Gastrocnemius medialis (tissue), 4 donors: ENCODE results near the gene RNF167. TPM values are rescaled to one million over a fixed set of nuclear protein-coding genes. Genes with fewer than 3 reads are reported as not detected.
A peak's percentile ranks its signal among the peaks of the same experiment; 100 is the strongest.

Experiments
- ATAC-seq, 2 donors: fragments of 150-250 bp; one replicate each; pipeline ENCODE4 v1.9.1; 2016
- DNase-seq, 2 donors: peaks; one replicate each; pipeline ENCODE4 v3.0.0-alpha.2; 2019
- H3K27ac ChIP-seq, 4 donors: fragments of 200-600 bp; sonication (generic); 1 replicate in 1 of 4; 2 replicates in 3 of 4; pipeline ENCODE4 v1.5.1; 2016 to 2018; ENCODE audit warnings: mild to moderate bottlenecking in 2 of 4, moderate library complexity in 1 of 4
- H3K27me3 ChIP-seq, 3 donors: fragments of 200-600 bp; sonication (generic) in 2 of 3; 1 replicate in 1 of 3; 2 replicates in 2 of 3; pipeline versions ENCODE4 v1.5.1 to v1.6.0; 2016 to 2019; ENCODE audit warnings: mild to moderate bottlenecking in 1 of 3, moderate library complexity in 1 of 3
- H3K36me3 ChIP-seq, 2 donors: fragments of 200-600 bp; sonication (generic) in 1 of 2; one replicate each; pipeline ENCODE4 v1.5.1; 2017 to 2018
- H3K4me1 ChIP-seq, 2 donors: fragments of 200-600 bp; sonication (generic) in 1 of 2; one replicate each; pipeline ENCODE4 v1.5.1; 2016 to 2017; ENCODE audit warnings: mild to moderate bottlenecking in 2 of 2
- H3K4me3 ChIP-seq, 4 donors: fragments of 200-600 bp; sonication (generic) in 3 of 4; 1 replicate in 1 of 4; 2 replicates in 3 of 4; pipeline ENCODE4 v1.5.1; 2016 to 2019; ENCODE audit warnings: mild to moderate bottlenecking in 2 of 4
- H3K9me3 ChIP-seq, 3 donors: fragments of 200-600 bp; sonication (generic) in 2 of 3; 1 replicate in 1 of 3; 2 replicates in 2 of 3; pipeline ENCODE4 v1.5.1; 2016 to 2019
- CTCF ChIP-seq, 5 experiments: fragments of 450-650 bp in 3 of 5; fragments of 200-600 bp in 2 of 5; sonication (generic) in 2 of 5; IDR thresholded peaks in 4 of 5; conservative IDR thresholded peaks in 1 of 5; 1 replicate in 4 of 5; 2 replicates in 1 of 5; pipeline ENCODE4 v1.5.1; 2016 to 2019; ENCODE audit warnings: antibody characterized with exemption in 5 of 5, mild to moderate bottlenecking in 3 of 5, moderate library complexity in 3 of 5
- POLR2A ChIP-seq, 2 donors: fragments of 450-650 bp; IDR thresholded peaks; one replicate each; pipeline ENCODE4 v1.6.1; 2017; ENCODE audit warnings: antibody characterized with exemption in 2 of 2, mild to moderate bottlenecking in 2 of 2, moderate library complexity in 2 of 2
- in situ Hi-C, 4 donors: fragments of 200-750 bp; cut with MboI; loops; one replicate each; pipeline versions ENCODE4 v1.15.0 to v1.8.0; 2017; ENCODE audit warnings: low sequenced_read_pairs in 4 of 4
- intact Hi-C: fragments of 100-400 bp; cut with DNase I; formaldehyde crosslinking; loops from one replicate; pipeline ENCODE4 v1.15.1; 2023; ENCODE audit warnings: low total_unique reads
- total RNA-seq, 4 donors: library from RNA; depleted of rRNA; stranded (reverse); fragments of >200 nt; gene quantifications; one replicate each; pipeline versions ENCODE4 v1.1.0 to v1.2.3, GENCODE V29; 2016

Gene RNF167
- total RNA-seq, 4 donors from 2014 or later, result 51.2 to 99.5 (median 75.2) TPM

- H3K4me3 ChIP-seq, result peak overlapping the region; percentile 68 to 87 (median 75)
- peak overlapping the region; percentile 88 to 94 (median 92) for H3K27ac ChIP-seq
- no peaks in the 10 kb centered on the region for H3K9me3 ChIP-seq
- peaks cover 0 to 36% of the 10 kb centered on the region in 2 donors for H3K36me3 ChIP-seq
- in situ Hi-C loops (no loop called here), intact Hi-C loops (no loop called here)
- no peak for TF ChIP-seq POLR2A (IDR thresholded peaks at IDR 0.05)
- no peak for TF ChIP-seq CTCF (IDR thresholded peaks at IDR 0.05 in 4 of 5, conservative IDR thresholded peaks at IDR 0.05 in 1 of 5)
- no peaks in the 10 kb centered on the region for H3K27me3 ChIP-seq
- peak in 1 of 2 donors; percentile 34 for DNase-seq
- ATAC-seq, result no peak
- peaks cover 43 to 50% of the 10 kb centered on the region in 2 donors for H3K4me1 ChIP-seq
These were observed 28.5 kb downstream of the RNF167 start for GRCh38 chr17:4968486-4969046.

DNA sequence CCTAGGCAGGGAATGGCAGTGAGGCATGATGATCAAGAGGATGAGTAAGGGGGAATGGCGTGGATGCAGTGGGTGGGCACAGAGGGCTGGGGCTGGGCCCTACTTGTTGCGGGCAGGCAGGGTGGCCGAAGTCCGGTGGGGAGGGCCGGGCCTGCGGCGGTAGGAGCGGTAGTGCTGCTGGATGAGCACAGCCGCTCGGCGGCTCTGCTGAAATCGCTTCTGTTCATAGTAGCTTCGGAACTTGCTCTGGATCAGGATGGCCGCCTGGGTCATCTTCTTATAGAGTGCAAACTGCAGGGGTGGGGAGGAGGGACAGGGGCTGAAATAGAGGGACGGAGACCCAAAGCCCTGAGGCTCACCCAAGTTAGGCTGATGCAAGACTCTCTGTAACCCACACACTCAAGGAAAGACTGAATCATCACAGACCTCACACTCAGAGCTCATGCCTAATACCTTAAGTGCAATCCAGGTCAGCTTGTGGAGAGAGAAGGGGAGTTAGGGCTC lies 29.0 kb downstream of the RNF167 start:
- Histone ChIP-seq H3K27ac (peak overlapping the region; percentile 88 to 94 (median 92)), H3K27me3 (no peaks in the 10 kb centered on the region), H3K4me1 (peaks cover 48 to 54% of the 10 kb centered on the region in 2 donors), H3K9me3 (no peaks in the 10 kb centered on the region), H3K4me3 (peak overlapping the region in 2 of 4 donors; percentile 70 to 80), H3K36me3 (peaks cover 0 to 36% of the 10 kb centered on the region in 2 donors)
- intact Hi-C loops, result no loop called here
- ATAC-seq, result no peak
- TF ChIP-seq POLR2A (IDR thresholded peaks at IDR 0.05) (no peak), CTCF (IDR thresholded peaks at IDR 0.05 in 4 of 5, conservative IDR thresholded peaks at IDR 0.05 in 1 of 5) (no peak)
- in situ Hi-C loops, result no loop called here
- peak in 1 of 2 donors; percentile 21 for DNase-seq

GRCh38 chr17:4969551-4970173 lies 29.6 kb downstream of the RNF167 start:
- intact Hi-C loops (no loop called here), in situ Hi-C loops (no loop called here)
- ATAC-seq (no peak), DNase-seq (peak in 1 of 2 donors; percentile 28)
- H3K36me3 ChIP-seq, result peaks cover 0 to 36% of the 10 kb centered on the region in 2 donors
- peak overlapping the region; percentile 88 to 94 (median 92) for H3K27ac ChIP-seq
- peaks cover 53 to 59% of the 10 kb centered on the region in 2 donors for H3K4me1 ChIP-seq
- no peak for TF ChIP-seq POLR2A (IDR thresholded peaks at IDR 0.05)
- no peak for TF ChIP-seq CTCF (IDR thresholded peaks at IDR 0.05 in 4 of 5, conservative IDR thresholded peaks at IDR 0.05 in 1 of 5)
- no peak overlapping the region for H3K4me3 ChIP-seq
- no peaks in the 10 kb centered on the region for H3K9me3 ChIP-seq
- H3K27me3 ChIP-seq, result no peaks in the 10 kb centered on the region

- Histone ChIP-seq H3K4me1 (peaks cover 55 to 65% of the 10 kb centered on the region in 2 donors), H3K36me3 (peaks cover 0 to 36% of the 10 kb centered on the region in 2 donors), H3K27me3 (no peaks in the 10 kb centered on the region), H3K9me3 (no peaks in the 10 kb centered on the region), H3K27ac (peak overlapping the region; percentile 88 to 94 (median 92)), H3K4me3 (no peak overlapping the region)
- intact Hi-C loops, result no loop called here
- in situ Hi-C loops, result no loop called here
- DNase-seq (no peak), ATAC-seq (no peak)
- TF ChIP-seq CTCF (IDR thresholded peaks at IDR 0.05 in 4 of 5, conservative IDR thresholded peaks at IDR 0.05 in 1 of 5), result no peak
- TF ChIP-seq POLR2A (IDR thresholded peaks at IDR 0.05), result no peak
These were observed 30.2 kb downstream of the RNF167 start for GRCh38 chr17:4970273-4970672.
